Measurements from ENCODE around the gene LEMD2. TPM values are rescaled to one million over a fixed set of nuclear protein-coding genes. Genes with fewer than 3 reads are reported as not detected.

Gene LEMD2
- polyA plus RNA-seq, 3 donors, result 11.4 to 59.5 (median 13.8) TPM

GRCh38 chr6:33764036-33764435, 24.9 kb downstream of the LEMD2 start:
- Histone ChIP-seq H3K4me1 (ENCODE audit: control insufficient read depth in 1 of 2, insufficient read depth in 2 of 2, low read length in 2 of 2) (no peaks in the 10 kb centered on the region), H3K27ac (ENCODE audit: low read depth in 1 of 2, low read length in 2 of 2) (no peak overlapping the region), H3K36me3 (replicated peaks in 1 of 2; ENCODE audit: control insufficient read depth in 1 of 2, insufficient read depth in 2 of 2, low read length in 2 of 2) (no peaks in the 10 kb centered on the region), H3K27me3 (ENCODE audit: control insufficient read depth in 2 of 2, insufficient read depth in 2 of 2, low read length in 2 of 2) (no peaks in the 10 kb centered on the region), H2AFZ (ENCODE audit: insufficient read depth, low read depth, low read length, poor library complexity, severe bottlenecking) (no peak overlapping the region), H3K9ac (ENCODE audit: insufficient read depth, low read length, poor library complexity, severe bottlenecking) (no peak overlapping the region), H3K79me2 (ENCODE audit: insufficient read depth, low read length) (no peaks in the 10 kb centered on the region), H3K4me2 (replicated peaks; ENCODE audit: extremely low read depth, low read length, poor library complexity, severe bottlenecking) (no peak overlapping the region), H3K9me3 (replicated peaks in 1 of 2; ENCODE audit: control insufficient read depth in 1 of 2, insufficient read depth in 1 of 2, low read length in 2 of 2) (no peaks in the 10 kb centered on the region), H3K4me3 (replicated peaks in 1 of 3; ENCODE audit: low read depth in 2 of 3, low read length in 3 of 3) (no peak overlapping the region), H4K20me1 (ENCODE audit: insufficient read depth, low read length) (no peaks in the 10 kb centered on the region)
- peaks cover 0 to 13% (median 7%) of the 10 kb centered on the region in 3 donors for H3K27me3 Mint-ChIP-seq (ENCODE audit: low read depth in 3 of 3)
- intact Hi-C loops (cut with micrococcal nuclease), result no loop called here
- no peak for DNase-seq
- TF ChIP-seq, protein P1, sequence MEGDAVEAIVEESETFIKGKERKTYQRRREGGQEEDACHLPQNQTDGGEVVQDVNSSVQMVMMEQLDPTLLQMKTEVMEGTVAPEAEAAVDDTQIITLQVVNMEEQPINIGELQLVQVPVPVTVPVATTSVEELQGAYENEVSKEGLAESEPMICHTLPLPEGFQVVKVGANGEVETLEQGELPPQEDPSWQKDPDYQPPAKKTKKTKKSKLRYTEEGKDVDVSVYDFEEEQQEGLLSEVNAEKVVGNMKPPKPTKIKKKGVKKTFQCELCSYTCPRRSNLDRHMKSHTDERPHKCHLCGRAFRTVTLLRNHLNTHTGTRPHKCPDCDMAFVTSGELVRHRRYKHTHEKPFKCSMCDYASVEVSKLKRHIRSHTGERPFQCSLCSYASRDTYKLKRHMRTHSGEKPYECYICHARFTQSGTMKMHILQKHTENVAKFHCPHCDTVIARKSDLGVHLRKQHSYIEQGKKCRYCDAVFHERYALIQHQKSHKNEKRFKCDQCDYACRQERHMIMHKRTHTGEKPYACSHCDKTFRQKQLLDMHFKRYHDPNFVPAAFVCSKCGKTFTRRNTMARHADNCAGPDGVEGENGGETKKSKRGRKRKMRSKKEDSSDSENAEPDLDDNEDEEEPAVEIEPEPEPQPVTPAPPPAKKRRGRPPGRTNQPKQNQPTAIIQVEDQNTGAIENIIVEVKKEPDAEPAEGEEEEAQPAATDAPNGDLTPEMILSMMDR (IDR thresholded peaks at IDR 0.05), result no peak
- peaks cover 3% of the 10 kb centered on the region for H3K4me1 Mint-ChIP-seq
- whole genome bisulfite sequencing (ENCODE audit: insufficient coverage), result no CpG with 5 or more reads among the region's 2 CpGs
- H3K4me3 Mint-ChIP-seq, result no peak overlapping the region
- peak overlapping the region in 1 of 7 donors; percentile 74 for H3K27ac Mint-ChIP-seq
- no peaks in the 10 kb centered on the region for H3K9me3 Mint-ChIP-seq
- no peaks in the 10 kb centered on the region for H3K36me3 Mint-ChIP-seq

- peak overlapping the region; percentile 21 for H3K9ac ChIP-seq (ENCODE audit: insufficient read depth, low read length, poor library complexity, severe bottlenecking)
Observed at GRCh38 chr6:33763483-33763882, 25.4 kb downstream of the LEMD2 start.

More at GRCh38 chr6:33763483-33763882, 25.4 kb downstream of the LEMD2 start:
- Mint-ChIP-seq H3K4me1 (peaks cover under 1% of the 10 kb centered on the region), H3K36me3 (no peaks in the 10 kb centered on the region), H3K9me3 (no peaks in the 10 kb centered on the region), H3K27ac (peak overlapping the region in 1 of 7 donors; percentile 74), H3K27me3 (ENCODE audit: low read depth in 3 of 3) (peaks cover 0 to 12% (median 7%) of the 10 kb centered on the region in 3 donors), H3K4me3 (no peak overlapping the region)
- Histone ChIP-seq H4K20me1 (ENCODE audit: insufficient read depth, low read length) (no peaks in the 10 kb centered on the region), H3K27ac (ENCODE audit: low read depth in 1 of 2, low read length in 2 of 2) (no peak overlapping the region), H3K4me3 (replicated peaks in 1 of 3; ENCODE audit: low read depth in 2 of 3, low read length in 3 of 3) (no peak overlapping the region), H3K4me2 (replicated peaks; ENCODE audit: extremely low read depth, low read length, poor library complexity, severe bottlenecking) (no peak overlapping the region), H2AFZ (ENCODE audit: insufficient read depth, low read depth, low read length, poor library complexity, severe bottlenecking) (no peak overlapping the region), H3K79me2 (ENCODE audit: insufficient read depth, low read length) (no peaks in the 10 kb centered on the region), H3K36me3 (replicated peaks in 1 of 2; ENCODE audit: control insufficient read depth in 1 of 2, insufficient read depth in 2 of 2, low read length in 2 of 2) (no peaks in the 10 kb centered on the region), H3K27me3 (ENCODE audit: control insufficient read depth in 2 of 2, insufficient read depth in 2 of 2, low read length in 2 of 2) (no peaks in the 10 kb centered on the region), H3K9me3 (replicated peaks in 1 of 2; ENCODE audit: control insufficient read depth in 1 of 2, insufficient read depth in 1 of 2, low read length in 2 of 2) (no peaks in the 10 kb centered on the region), H3K4me1 (ENCODE audit: control insufficient read depth in 1 of 2, insufficient read depth in 2 of 2, low read length in 2 of 2) (no peaks in the 10 kb centered on the region)
- intact Hi-C loops (cut with micrococcal nuclease), result no loop called here
- WGBS (ENCODE audit: insufficient coverage), result 60% methylated on average over 1 of the region's 6 CpGs
- TF ChIP-seq, protein P1 (IDR thresholded peaks at IDR 0.05), result no peak
- no peak for DNase-seq

All from CD14-positive monocyte (primary cell).